Heart left ventricle (tissue), 16 donors: Measurements from ENCODE around the gene PPA1. TPM values are rescaled to one million over a fixed set of nuclear protein-coding genes. Genes with fewer than 3 reads are reported as not detected.
"Not testable (repeated sequence)": the region's sequence is repeated elsewhere in the genome, so short reads cannot be mapped to it uniquely, and the experiment has no call there.

ENCODE experiments used
- ATAC-seq, 4 donors: fragments of 200-7000 bp; cut with Tn5 transposase; one replicate each; pipeline ENCODE4 v1.9.1; 2020 to 2022; ENCODE audit warnings: moderate library complexity in 4 of 4, mild to moderate bottlenecking in 3 of 4, moderate number of reproducible peaks in 1 of 4
- DNase-seq, 5 donors: peaks; one replicate each; pipeline ENCODE4 v3.0.0-alpha.2; 2020
- H3K27ac ChIP-seq, 12 donors: fragments of 200-600 bp; sonication (generic) in 4 of 12; one replicate each; pipeline versions ENCODE4 v1.5.0 to v1.8.0; 2016 to 2022; ENCODE audit warnings: mild to moderate bottlenecking in 2 of 12
- H3K27me3 ChIP-seq, 9 donors: fragments of 200-600 bp; sonication (generic) in 2 of 9; one replicate each; pipeline versions ENCODE4 v1.5.1 to v1.8.0; 2016 to 2022; ENCODE audit warnings: mild to moderate bottlenecking in 3 of 9
- H3K36me3 ChIP-seq, 9 donors: fragments of 200-600 bp; sonication (generic) in 2 of 9; one replicate each; pipeline versions ENCODE4 v1.5.0 to v1.8.0; 2018 to 2022; ENCODE audit warnings: mild to moderate bottlenecking in 2 of 9
- H3K4me1 ChIP-seq, 12 donors: fragments of 200-600 bp; sonication (generic) in 4 of 12; one replicate each; pipeline versions ENCODE4 v1.5.0 to v1.8.0; 2016 to 2022; ENCODE audit warnings: mild to moderate bottlenecking in 3 of 12
- H3K4me3 ChIP-seq, 12 donors: fragments of 200-600 bp; sonication (generic) in 4 of 12; one replicate each; pipeline versions ENCODE4 v1.5.0 to v1.8.0; 2017 to 2022; ENCODE audit warnings: mild to moderate bottlenecking in 9 of 12, moderate library complexity in 4 of 12
- H3K9me3 ChIP-seq, 12 donors: fragments of 200-600 bp; sonication (generic) in 4 of 12; one replicate each; pipeline versions ENCODE4 v1.5.0 to v1.8.0; 2016 to 2022; ENCODE audit warnings: mild to moderate bottlenecking in 1 of 12
- CTCF ChIP-seq, 12 donors: fragments of 200-600 bp; sonication (generic) in 4 of 12; IDR thresholded peaks; one replicate each; pipeline versions ENCODE4 v1.5.0 to v1.8.0; 2018 to 2022; ENCODE audit warnings: antibody characterized with exemption in 12 of 12, mild to moderate bottlenecking in 5 of 12
- POLR2A ChIP-seq, 2 donors: fragments of 450-650 bp; IDR thresholded peaks; one replicate each; pipeline ENCODE4 v1.6.1; 2017; ENCODE audit warnings: antibody characterized with exemption in 2 of 2, mild to moderate bottlenecking in 2 of 2, moderate library complexity in 2 of 2
- WGBS, 4 donors: extraction: QIAGEN DNeasy Blood & Tissue Kit in 2 of 4; methylation state at CpG; one replicate each; pipeline versions ENCODE4 v1.1.5 to v1.1.7; 2013 to 2018; 5-methylcytosine and 5-hydroxymethylcytosine counted together
- intact Hi-C, 10 donors: fragments of 100-400 bp; cut with DNase I; formaldehyde crosslinking; loops; one replicate each; pipeline versions ENCODE4 v1.11.1 to v1.14.2; 2022
- polyA plus RNA-seq, 2 donors: library from polyadenylated mRNA; stranded (reverse); fragments of 200-250 nt; gene quantifications; one replicate each; pipeline ENCODE4 v1.2.3, GENCODE V29; 2013
- total RNA-seq, 9 donors: library from RNA; depleted of rRNA in 2 of 9; stranded (reverse); fragments of >200 nt in 2 of 9; fragmentation: NEBNext Ultra II Directional in 3 of 9; extraction: Animal tissue kit (Norgen Biotek cat#: 25700) in 3 of 9; gene quantifications; one replicate each; pipeline versions ENCODE4 v1.1.0 to v1.2.4, GENCODE V29; 2016 to 2023
- donor health status: ischemic (EF 13 %, LVEDD 7.1; RV severe dilation, severe dysfunction).
- donor health status: healthy with polysubstance abuse.
- donor health status: DM: no; HTN: yes; CAD: no.
- donor health status: DM: no; HTN: no; CAD: no.
- donor health status: ischemic (EF 25% LVEDD 6.9; RV normal size, moderate dysfunction).
- donor health status: ischemic (EF 25% LVEDD 5.7; RV mildly dilated, moderate dysfunction).
- donor health status: healthy.
- donor health status: DM: yes; HTN: yes; CAD: no.
- donor health status: ischemic (EF 35%, LVEDD 5.7; RV mildly dilated, moderate dysfunction).
- donor health status: nonischemic (EF 11% LVEDD 7.7; RV severe dilation, severe dysfunction).
- donor health status: DM: yes; HTN: yes; CAD: no.
- donor health status: PGD.
- donor health status: ischemic (EF 29% LVEDD 5.4; RV normal size, mild dysfunction).
- donor health status: nonischemic (EF 23%, LVEDD 6.1; RV moderate dilation, normal function).

PPA1 gene
- total and polyA plus RNA-seq, 11 donors = 61.1 to 151 (median 84.1) TPM

GRCh38 chr10:70162892-70163201 lies 70.4 kb downstream of the PPA1 start:
- peak overlapping the region in 1 of 12 donors; percentile 55 for H3K27ac ChIP-seq
- peaks cover 0 to 72% (median 44%) of the 10 kb centered on the region in 12 donors for H3K4me1 ChIP-seq
- DNase-seq (no peak), ATAC-seq (no peak)
- H3K4me3 ChIP-seq = no peak overlapping the region
- WGBS, 4 donors = 24 to 53% (median 29%) methylated on average over 1 of the region's 1 CpG
- H3K27me3 ChIP-seq = no peaks in the 10 kb centered on the region
- peaks cover 0 to 59% (median 48%) of the 10 kb centered on the region in 9 donors for H3K36me3 ChIP-seq
- no peak for TF ChIP-seq POLR2A (IDR thresholded peaks at IDR 0.05)
- no peak for TF ChIP-seq CTCF (IDR thresholded peaks at IDR 0.05)
- H3K9me3 ChIP-seq = no peaks in the 10 kb centered on the region
- intact Hi-C loops = no loop called here

- H3K4me3 ChIP-seq = no peak overlapping the region
- ATAC-seq (no peak), DNase-seq (no peak)
- intact Hi-C loops = no loop called here
- H3K27me3 ChIP-seq = no peaks in the 10 kb centered on the region
- H3K4me1 ChIP-seq = peaks cover 0 to 67% (median 41%) of the 10 kb centered on the region in 12 donors
- peaks cover 0 to 63% (median 53%) of the 10 kb centered on the region in 9 donors for H3K36me3 ChIP-seq
- no peaks in the 10 kb centered on the region for H3K9me3 ChIP-seq
- whole genome bisulfite sequencing, 4 donors = 79 to 90% (median 87%) methylated on average over 1 to 2 of the region's 2 CpGs
- H3K27ac ChIP-seq = peak overlapping the region in 1 of 12 donors; percentile 59
- TF ChIP-seq CTCF (IDR thresholded peaks at IDR 0.05) (no peak), POLR2A (IDR thresholded peaks at IDR 0.05) (no peak)
These were observed 70.9 kb downstream of the PPA1 start for GRCh38 chr10:70162151-70162891.

- no peak for TF ChIP-seq CTCF (IDR thresholded peaks at IDR 0.05)
- no peak for TF ChIP-seq POLR2A (IDR thresholded peaks at IDR 0.05)
- H3K4me3 ChIP-seq = no peak overlapping the region
- H3K36me3 ChIP-seq = peaks cover 0 to 72% (median 64%) of the 10 kb centered on the region in 9 donors
- ATAC-seq (no peak), DNase-seq (no peak)
- peaks cover 0 to 51% (median 30%) of the 10 kb centered on the region in 12 donors for H3K4me1 ChIP-seq
- WGBS, 4 donors = 70 to 80% (median 75%) methylated on average over 1 of the region's 1 CpG
- intact Hi-C loops = no loop called here
- H3K27ac ChIP-seq = no peak overlapping the region
- H3K27me3 ChIP-seq = no peaks in the 10 kb centered on the region
- H3K9me3 ChIP-seq = no peaks in the 10 kb centered on the region
These were observed 72.4 kb downstream of the PPA1 start for GRCh38 chr10:70160798-70161197.

GRCh38 chr10:70159366-70159765 lies 73.9 kb downstream of the PPA1 start:
- 30 to 97% (median 96%) methylated on average over 3 of the region's 3 CpGs for WGBS, 4 donors
- H3K4me3 ChIP-seq, H3K27me3 ChIP-seq, H3K27ac ChIP-seq, intact Hi-C loops, ATAC-seq, DNase-seq, H3K9me3 ChIP-seq: not testable (repeated sequence)
- Histone ChIP-seq H3K36me3 (peaks cover 3 to 81% (median 71%) of the 10 kb centered on the region in 9 donors), H3K4me1 (peaks cover 0 to 43% (median 25%) of the 10 kb centered on the region in 12 donors)
